Measurements from ENCODE around the gene DPP4.
"Not testable (repeated sequence)": the region's sequence is repeated elsewhere in the genome, so short reads cannot be mapped to it uniquely, and the experiment has no call there.

DPP4 gene

DNA sequence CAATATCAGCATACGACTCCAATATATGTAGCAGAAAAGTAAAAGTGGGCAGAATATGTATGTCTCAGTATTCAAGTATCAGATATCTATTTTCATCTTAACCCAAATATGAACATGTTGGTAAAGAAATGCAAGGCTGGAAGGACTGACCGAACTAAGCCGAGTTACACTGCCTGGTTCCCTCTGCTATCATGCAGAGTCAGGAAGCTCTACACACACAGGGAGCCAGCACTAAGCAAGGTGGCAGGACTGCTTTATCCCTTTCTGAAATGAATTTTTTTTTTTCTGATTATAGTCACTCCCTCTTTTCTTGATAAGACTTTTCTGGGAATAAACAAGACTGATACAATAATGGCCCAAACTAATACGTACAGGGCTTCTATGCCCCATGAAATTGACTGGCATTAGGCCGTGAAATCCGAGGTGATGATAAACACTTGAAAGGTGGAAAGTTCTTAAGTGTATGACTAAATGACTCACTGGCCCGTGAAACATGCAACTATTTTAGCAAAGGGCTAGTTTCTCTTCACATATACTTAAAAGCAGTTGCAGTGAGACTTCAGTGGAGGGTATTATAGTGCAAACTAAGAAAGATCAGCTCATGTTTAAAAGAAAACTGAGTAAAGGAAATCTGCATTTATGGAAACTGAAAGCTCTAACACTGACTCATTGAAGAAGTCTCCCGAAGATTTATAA is 14.9 kb downstream of the DPP4 start:
- DNase-seq (ENCODE audit: low read depth in 2 of 2): peak in 1 of 2 donors; percentile 33

- DNase-seq (ENCODE audit: low read depth in 2 of 2): no peak
Measured at GRCh38 chr2:162057426-162057825, 16.6 kb downstream of the DPP4 start.

GRCh38 chr2:162056796-162057399 is 17.1 kb downstream of the DPP4 start:
- DNase-seq (ENCODE audit: low read depth in 2 of 2): no peak

- DNase-seq (ENCODE audit: low read depth in 2 of 2): no peak
Measured at GRCh38 chr2:162053808-162054155, 20.2 kb downstream of the DPP4 start.

DNA sequence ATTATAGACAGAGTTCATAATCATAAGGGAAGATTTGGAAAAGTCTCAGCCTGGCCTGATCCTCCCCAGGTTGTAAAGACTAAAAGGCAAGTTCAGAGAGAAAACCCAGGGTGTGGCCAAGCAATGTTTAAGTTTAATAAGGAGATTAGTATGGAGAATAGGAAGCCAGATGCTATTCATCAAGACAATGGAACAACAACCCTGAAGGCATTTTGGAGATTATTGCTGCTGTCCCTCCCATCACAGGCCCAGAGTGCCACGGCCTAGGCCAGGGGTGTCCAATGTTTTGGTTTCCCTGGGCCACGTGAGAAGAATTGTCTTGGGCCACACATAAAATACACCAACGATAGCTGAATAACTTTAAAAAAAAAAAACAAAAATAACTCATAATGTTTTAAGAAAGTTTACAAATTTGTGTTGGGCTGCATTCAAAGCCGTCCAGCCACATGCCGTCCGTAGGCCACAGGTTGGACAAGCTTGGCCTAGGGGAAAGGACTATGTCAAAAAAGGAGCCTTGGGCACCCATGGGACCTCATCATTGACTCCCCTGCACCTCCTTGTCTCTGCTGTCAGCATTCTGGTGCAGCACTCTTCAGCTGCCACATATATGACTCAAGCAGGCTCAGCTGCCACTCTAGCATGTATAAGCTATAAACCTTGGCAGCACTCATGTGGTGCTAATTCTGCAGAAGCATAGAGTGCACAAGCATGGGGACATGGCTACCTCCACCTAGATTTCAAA is 20.8 kb downstream of the DPP4 start:
- DNase-seq (ENCODE audit: low read depth in 2 of 2): no peak

DNA sequence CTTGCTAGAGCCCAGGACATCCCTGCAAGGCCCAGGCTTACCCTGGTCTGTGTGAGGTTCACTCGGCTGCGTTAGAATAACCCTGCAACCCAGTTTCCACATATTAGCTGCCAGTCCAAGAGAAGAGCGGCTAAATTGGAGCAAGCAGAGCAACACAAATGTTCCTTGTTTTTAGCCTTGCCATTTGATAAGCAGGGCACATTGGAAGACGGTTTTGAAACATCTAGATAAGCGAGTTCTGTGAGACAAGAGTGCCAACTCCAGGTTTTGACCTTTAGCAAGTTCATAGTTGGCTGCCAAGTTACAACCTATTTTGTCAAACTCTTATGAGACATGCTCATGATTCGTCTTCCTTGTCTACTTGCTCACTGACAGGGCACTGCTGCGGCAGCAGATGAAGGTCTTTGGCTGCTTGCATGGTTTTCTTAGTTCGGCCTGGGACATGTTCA is 23.5 kb downstream of the DPP4 start:
- no peak for DNase-seq (ENCODE audit: low read depth in 2 of 2)

DNA sequence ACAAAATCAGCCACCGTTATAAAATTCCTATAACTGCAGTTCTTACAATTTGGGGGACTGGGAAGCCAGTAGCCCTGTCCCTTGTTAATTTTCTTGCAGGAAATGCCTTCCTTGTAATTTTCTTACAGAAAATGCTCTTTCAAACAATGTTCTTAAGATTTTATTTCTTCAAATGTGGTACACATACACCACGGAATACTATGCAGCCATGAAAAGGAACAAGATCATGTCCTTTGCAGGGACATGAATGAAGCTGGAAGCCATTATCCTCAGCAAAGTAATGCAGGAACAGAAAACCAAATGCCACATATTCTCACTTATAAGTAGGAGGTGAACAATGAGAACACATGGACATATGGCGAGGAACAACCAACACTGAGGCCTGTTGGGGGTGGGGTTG is 24.9 kb downstream of the DPP4 start:
- DNase-seq (ENCODE audit: low read depth in 2 of 2): not testable (repeated sequence)

DNA sequence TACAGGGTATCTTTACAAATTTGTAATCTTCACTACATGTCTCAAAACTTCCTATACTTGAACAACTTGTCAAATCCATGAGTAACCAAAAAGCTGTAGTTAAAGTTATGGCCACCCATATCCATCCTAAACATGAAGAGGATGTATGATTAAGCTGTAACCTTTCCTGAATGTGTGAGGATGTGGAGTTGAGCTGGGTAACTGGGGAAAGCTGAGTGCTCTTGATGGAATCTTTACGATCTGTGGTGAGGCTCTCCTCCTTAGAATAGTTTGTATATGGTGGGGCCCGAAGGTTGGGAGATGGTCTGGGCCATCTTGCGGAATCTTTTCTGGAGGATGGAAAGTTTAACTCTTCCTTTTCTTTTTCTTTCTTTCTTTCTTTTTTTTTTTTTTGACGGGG is 29.4 kb downstream of the DPP4 start:
- DNase-seq (ENCODE audit: low read depth in 2 of 2): no peak

DNA sequence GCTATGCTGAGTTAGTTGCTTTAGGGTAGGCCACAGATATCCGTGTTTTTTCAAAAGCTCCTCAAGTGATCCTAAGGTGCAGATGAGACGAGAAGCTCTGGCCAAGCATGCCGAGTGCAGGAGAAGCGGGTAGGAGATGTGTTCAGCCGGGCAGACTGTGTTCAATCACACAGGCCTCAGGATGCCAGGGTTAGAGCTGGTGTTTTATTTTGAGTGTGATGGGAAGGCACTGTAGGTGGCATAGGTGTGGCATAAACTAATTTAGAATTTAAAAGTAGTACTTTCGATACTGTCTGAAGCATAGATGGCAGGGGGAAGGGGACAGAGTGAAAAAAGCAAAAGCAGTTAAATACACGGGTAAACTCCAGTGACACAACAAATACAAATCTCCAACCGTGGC is 30.9 kb downstream of the DPP4 start:
- no peak for DNase-seq (ENCODE audit: low read depth in 2 of 2)

GRCh38 chr2:162041485-162041884 is 32.5 kb downstream of the DPP4 start:
- DNase-seq (ENCODE audit: low read depth in 2 of 2): no peak

DNA sequence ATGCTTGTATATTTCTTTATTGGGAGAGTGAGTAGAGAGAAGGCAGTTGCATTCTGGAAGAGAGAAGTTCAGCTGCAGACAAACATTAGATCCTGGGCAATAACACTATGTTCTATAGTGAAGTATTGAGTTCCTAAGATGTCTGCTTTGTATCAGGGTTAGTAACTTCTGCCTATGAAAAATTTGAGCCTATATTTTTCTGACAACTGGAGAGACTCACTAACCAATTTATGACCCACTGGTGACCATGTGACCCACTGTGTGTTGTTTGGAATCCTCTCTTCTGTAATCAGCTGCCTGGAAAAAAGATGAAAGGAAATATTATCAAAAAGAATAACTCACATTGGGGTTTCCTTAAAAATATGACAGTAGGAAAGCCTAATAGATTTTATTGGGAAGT is 35.3 kb downstream of the DPP4 start:
- no peak for DNase-seq (ENCODE audit: low read depth in 2 of 2)

DNA sequence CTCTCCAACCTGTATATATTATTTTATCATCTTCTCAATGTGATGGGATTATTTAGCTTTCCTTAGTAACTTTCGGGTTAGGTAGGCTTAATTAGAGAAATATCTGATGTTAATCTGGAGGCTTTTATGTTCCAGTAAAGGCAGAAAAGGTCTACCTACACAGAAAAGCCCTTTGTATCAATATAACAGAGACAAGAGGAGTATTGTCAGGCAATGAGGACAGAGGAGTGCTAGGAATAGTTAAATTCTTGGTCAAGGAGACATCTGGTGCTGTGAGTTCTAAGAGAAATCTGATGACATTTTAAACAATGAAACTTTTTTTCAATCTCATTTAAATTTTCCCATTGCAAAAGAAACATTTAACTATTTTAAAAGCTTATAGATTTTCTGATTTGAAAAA is 36.1 kb downstream of the DPP4 start:
- DNase-seq (ENCODE audit: low read depth in 2 of 2): no peak

- DNase-seq (ENCODE audit: low read depth in 2 of 2): no peak
Measured at GRCh38 chr2:162037028-162037795, 36.8 kb downstream of the DPP4 start.

DNA sequence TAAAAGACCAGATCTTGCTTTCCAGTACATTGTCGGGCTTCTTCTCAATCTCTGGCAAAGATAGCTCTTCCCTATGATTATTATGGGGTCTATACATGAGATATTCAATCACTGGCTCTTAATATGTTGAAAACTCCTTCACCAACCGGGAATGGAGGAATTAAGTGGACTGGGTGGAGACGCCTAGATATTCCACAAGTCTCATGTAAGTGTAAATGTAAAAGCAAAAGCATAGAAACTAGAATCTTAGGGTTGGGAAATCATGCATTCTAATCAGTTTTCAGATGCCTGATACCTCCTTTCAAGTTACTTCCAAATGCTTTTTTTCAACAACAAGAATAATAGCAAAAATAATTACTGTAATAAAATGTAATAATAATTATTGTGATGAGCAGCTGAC is 38.0 kb downstream of the DPP4 start:
- no peak for DNase-seq (ENCODE audit: low read depth in 2 of 2)

- DNase-seq (ENCODE audit: low read depth in 2 of 2): no peak
Measured at GRCh38 chr2:162030363-162031190, 43.4 kb downstream of the DPP4 start.

DNA sequence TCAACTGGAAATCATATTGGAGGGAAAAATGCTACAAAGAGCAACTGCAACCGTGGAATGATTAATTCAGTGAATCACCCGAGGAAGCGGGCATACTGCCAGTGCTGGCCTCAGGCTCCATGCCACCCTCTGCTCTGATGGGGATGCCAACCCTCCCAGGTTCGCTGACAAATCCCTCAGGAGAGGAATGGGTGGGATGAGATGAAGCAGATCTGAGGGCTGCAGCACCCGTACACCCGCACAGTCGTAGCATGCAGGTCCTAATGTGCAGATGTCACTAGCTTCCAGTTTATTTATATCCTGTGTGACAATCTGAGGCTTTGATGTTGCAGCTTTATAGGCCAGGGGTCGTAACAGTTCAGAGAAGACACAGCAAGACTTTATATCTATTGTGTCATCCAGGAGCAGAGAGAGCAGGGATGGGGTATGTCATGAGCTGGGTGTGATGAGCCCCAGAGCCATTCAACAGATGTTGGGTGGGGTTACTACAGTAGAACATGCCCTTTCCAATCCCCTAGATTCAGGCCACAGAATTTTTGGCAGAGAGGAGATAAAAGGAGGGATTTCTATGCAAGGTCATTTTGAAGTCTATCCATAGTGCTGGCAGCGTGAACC is 44.6 kb downstream of the DPP4 start:
- no peak for DNase-seq (ENCODE audit: low read depth in 2 of 2)

DNA sequence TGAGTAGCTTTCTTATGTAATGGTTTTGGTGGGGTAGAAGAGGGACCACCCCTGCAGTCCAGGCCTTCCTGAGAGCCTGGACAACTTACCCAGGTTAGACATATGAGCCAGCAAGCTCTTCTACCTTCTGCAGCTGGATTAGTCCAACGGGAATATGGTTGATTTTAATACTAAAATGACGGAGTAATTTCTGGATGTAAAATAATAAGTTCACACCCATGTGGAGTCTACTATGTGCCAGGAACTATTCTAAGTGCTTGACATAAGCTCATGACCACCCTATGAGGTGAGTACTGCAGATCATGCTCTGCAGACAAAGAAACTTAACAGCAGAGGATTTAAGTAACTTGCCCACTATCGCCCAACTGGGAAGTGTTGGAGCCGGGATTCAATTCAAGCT is 45.5 kb downstream of the DPP4 start:
- no peak for DNase-seq (ENCODE audit: low read depth in 2 of 2)

DNA sequence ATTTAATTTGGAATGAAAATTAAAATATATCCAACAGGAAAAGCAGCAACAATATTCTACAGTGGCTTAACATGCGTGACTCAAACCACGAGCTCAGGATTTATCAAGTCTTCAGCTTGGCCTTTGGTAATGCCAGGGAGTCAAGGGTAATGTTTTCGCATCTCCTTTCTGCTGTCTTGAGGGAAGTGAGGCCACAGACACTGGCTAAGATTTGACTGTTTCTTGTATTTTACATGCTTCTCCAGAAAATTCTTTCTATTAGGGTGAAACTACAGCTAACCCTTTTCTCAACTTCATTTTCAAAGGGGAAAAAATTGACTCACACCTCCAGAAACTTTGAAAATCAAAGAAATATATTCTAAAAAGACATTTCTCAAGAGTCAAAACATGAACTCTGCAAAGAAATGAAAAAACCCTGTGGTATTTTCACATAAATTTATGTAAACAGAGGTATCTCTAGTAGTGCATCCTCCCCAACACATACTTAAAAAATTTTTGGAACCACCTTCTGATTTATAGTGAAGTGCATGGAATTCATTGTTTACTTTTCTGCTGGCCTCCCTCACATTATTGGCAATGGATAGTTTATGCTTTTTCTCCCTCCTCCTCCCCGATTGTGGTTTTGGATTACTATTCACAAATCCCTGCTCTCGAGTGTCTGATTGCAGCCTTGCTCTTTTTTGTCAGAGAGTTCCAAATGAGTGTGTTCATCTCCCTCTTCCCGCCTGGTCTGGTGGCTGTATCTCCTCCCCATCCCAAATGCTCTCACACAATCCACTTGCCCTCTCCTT is 48.7 kb downstream of the DPP4 start:
- DNase-seq (ENCODE audit: low read depth in 2 of 2): no peak

GRCh38 chr2:162022290-162022945 is 51.6 kb downstream of the DPP4 start:
- no peak for DNase-seq (ENCODE audit: low read depth in 2 of 2)

All from activated CD4-positive, alpha-beta T cell treated with anti-CD3 and anti-CD28 coated beads for 24 hours (primary cell).